Mucosa of stomach (tissue), 1 donor: Measurements from ENCODE around the gene TNPO2.

ENCODE experiments used
- H3K27me3 ChIP-seq: one replicate; pipeline ENCODE4 v1.7.0; 2013; ENCODE audit warnings: mild to moderate bottlenecking, low read length; ENCODE audit not compliant: control insufficient read depth, insufficient read depth
- H3K36me3 ChIP-seq: one replicate; pipeline ENCODE4 v1.7.0; 2013; ENCODE audit warnings: low read length; ENCODE audit not compliant: control insufficient read depth, insufficient read depth
- H3K4me1 ChIP-seq: one replicate; pipeline ENCODE4 v1.7.0; 2013; ENCODE audit warnings: mild to moderate bottlenecking, low read length; ENCODE audit not compliant: control insufficient read depth, insufficient read depth
- H3K4me3 ChIP-seq: one replicate; pipeline ENCODE4 v1.7.0; 2013; ENCODE audit warnings: low read length
- H3K9ac ChIP-seq: one replicate; pipeline ENCODE4 v1.7.0; 2013; ENCODE audit warnings: mild to moderate bottlenecking, low read length, moderate library complexity
- H3K9me3 ChIP-seq: one replicate; pipeline ENCODE4 v1.7.0; 2013; ENCODE audit warnings: mild to moderate bottlenecking, low read length, moderate library complexity; ENCODE audit not compliant: control insufficient read depth
- donor health status: Pancreatic carcinoma.

TNPO2 gene

DNA sequence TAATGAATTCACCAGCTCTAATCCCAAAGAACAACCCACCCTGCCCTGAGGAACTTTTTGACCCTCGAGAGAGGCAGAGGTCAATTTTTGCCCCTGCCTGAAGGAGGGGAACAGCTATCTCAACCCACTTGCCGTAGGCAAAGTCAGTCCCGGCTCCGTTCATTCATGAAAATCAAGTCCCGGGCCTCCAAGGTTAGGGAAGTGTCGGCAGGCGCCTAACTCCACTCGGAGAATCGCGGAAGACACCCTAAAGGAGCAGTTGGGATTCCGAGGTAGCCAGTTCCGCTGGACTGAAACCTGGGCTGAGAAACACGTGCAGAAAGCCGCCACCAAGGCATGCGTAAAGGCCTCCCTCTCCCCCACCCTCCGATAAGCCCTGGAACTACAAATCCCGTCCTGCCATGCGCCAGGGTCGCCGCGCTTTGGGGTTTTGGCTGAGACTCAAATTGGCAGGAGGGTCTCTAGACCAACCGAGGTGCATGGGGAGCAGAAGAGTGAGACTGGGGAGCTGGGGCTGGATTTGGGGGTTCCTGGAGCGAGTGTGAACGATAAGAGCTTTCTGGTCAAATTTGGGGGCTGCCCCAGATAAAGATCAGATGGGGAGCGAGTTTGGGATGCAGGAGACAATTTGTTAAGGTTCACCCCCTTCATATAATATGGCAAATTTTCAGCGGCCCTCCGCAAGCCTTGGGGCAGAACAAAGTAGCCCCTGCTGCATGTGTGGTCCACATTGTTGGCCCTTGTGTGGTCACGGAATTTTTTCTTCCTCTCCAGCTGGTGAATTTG is at the start of gene TNPO2:
Gene TNPO2, minus strand, starts transcription at position 292 of the 786 bp plus-strand sequence. CDS start 2,955 bp downstream, outside the sequence.
- Histone ChIP-seq H3K36me3 (no peaks in the 10 kb centered on the region), H3K27me3 (no peaks in the 10 kb centered on the region), H3K9me3 (no peaks in the 10 kb centered on the region), H3K4me3 (peak within 1 kb of the TSS; percentile 62), H3K9ac (peak within 1 kb of the TSS; percentile 74), H3K4me1 (peaks cover 19% of the 10 kb centered on the region)

DNA sequence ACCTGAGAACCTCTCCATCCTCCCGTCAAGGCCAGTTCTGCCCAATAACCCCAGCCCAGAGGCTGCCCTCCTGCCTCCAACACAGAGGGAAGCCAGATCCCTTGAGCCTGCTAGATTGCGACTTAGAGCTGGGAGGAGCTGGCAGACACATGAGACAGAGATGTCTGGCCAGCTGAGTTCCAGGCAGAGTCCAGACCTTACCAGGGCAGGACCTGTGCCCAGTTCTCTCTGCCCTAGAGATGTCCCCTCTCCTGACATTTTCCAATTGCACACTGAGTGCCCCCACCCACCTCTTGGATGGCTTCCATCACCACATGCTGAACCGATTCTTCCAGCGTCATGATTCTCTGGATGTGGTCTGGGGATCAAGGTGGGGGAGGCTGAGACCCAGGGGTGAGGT is 48.6 kb upstream of the TNPO2 start:
- no peak overlapping the region for H3K4me3 ChIP-seq
- no peaks in the 10 kb centered on the region for H3K9me3 ChIP-seq
- H3K4me1 ChIP-seq: peaks cover 14% of the 10 kb centered on the region
- no peaks in the 10 kb centered on the region for H3K36me3 ChIP-seq
- no peak overlapping the region for H3K9ac ChIP-seq
- no peaks in the 10 kb centered on the region for H3K27me3 ChIP-seq

DNA sequence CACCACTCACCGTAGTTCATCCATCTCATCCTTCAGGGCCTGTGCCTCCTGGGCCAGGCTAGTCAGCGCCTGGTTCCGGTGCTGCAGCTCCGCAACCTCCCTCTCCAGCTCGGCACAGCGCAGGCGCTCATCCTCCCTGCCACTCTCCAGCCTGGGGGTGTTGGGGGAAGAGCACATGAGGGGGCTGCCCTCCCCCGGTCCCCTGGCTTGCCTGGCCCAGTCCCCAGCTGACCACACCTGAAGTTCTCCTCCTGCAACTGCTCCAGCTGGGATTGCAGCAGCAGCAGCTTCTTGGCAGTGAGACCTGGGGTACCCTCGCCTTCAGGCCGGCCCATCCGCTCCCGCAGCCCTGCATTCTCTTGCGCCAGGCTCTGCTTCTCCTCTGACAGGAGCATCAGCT is 47.2 kb upstream of the TNPO2 start:
- H3K9me3 ChIP-seq: no peaks in the 10 kb centered on the region
- no peak overlapping the region for H3K9ac ChIP-seq
- no peaks in the 10 kb centered on the region for H3K27me3 ChIP-seq
- H3K4me1 ChIP-seq: peaks cover 12% of the 10 kb centered on the region
- H3K4me3 ChIP-seq: no peak overlapping the region
- no peaks in the 10 kb centered on the region for H3K36me3 ChIP-seq

DNA sequence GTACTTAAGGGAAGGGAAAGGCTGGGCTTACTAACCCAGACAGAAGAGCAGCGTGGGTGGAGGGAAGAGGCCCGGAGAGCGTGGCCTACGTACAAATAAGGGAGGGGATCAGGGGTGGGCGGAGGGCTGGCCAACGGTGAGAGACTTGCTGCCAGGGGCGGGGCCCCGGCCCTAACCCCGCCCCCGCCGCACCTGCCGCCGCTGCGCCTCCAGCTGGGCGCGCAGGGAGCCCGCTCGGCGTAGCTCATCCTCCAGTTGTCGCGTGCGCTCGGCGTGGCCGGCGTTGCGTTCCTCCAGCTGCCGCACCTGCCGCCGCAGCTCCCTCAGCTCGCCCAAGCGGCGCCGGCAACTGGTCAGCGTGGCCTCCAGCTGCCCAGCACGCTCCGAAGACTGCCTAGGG is 46.0 kb upstream of the TNPO2 start:
- no peaks in the 10 kb centered on the region for H3K9me3 ChIP-seq
- H3K36me3 ChIP-seq: no peaks in the 10 kb centered on the region
- H3K4me1 ChIP-seq: peaks cover 10% of the 10 kb centered on the region
- H3K9ac ChIP-seq: no peak overlapping the region
- no peaks in the 10 kb centered on the region for H3K27me3 ChIP-seq
- H3K4me3 ChIP-seq: no peak overlapping the region

DNA sequence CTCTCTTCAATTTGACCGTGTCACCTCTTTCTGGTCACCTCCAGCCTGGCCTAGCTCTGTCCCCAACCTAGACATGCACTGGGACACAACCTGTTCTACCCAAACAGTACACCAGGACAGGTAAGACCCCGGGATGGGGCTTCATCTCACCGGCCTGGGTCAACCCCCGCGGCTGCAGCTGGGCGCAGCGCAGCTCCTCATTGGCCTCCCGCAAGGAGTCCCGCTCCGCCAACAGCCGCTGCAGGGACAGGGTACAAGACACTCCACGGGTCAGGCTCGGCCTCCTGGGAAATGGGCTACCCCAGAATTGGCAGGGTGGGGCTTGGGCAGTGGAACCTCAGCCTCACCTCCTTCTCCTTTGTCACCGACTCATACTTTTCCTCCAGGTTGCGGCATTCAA is 43.9 kb upstream of the TNPO2 start:
- no peaks in the 10 kb centered on the region for H3K36me3 ChIP-seq

DNA sequence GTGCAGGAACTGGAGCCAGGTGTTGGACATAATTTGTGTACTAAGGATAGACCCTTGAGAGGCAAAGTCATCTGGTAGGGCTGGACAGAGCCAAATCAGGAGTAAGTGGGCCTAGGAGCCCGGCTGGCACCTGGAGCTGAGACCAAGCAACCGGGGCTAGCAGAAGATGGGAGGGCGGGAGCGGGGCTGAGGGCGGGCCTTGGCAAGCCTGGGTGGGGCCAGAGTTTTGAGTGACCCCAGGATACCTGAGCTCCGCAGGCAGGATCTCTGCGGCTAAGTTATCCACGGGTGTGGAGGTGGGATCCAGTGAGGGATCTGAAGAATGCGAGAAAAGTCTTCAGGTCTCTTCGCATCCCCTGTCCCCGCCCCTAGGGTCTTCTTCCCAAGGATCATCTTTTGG is 43.4 kb upstream of the TNPO2 start:
- no peak overlapping the region for H3K9ac ChIP-seq
- no peaks in the 10 kb centered on the region for H3K9me3 ChIP-seq
- no peak overlapping the region for H3K4me3 ChIP-seq
- no peaks in the 10 kb centered on the region for H3K36me3 ChIP-seq
- H3K4me1 ChIP-seq: peaks cover 2% of the 10 kb centered on the region
- H3K27me3 ChIP-seq: no peaks in the 10 kb centered on the region

More for the DNA sequence above, 43.9 kb upstream of the TNPO2 start:
- no peak overlapping the region for H3K9ac ChIP-seq
- H3K27me3 ChIP-seq: no peaks in the 10 kb centered on the region
- H3K4me3 ChIP-seq: no peak overlapping the region
- H3K9me3 ChIP-seq: no peaks in the 10 kb centered on the region
- peaks cover 5% of the 10 kb centered on the region for H3K4me1 ChIP-seq

DNA sequence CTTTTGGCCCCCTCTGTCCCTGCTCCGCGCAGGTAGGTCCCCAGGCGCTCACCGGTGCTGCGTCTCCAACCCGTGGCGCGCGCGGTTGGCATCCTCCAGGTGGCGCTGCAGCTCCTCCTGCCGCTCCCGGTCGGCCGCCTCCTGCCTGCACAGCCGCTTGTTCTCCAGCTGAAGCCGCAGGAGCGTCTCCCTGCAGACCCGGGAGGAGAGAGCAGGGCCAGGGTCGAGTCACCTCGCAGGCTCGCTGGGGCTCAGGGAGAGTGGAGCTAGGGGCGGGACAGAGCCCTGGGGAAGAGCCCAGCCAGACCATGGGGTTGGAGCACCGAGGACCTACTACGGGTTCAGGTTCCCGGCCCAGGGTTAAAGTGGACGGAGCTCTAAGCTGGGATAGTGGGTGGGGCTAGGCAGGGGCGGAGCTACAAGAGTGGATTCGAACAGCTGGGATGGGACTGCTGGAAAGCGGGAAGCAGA is 42.4 kb upstream of the TNPO2 start:
- Histone ChIP-seq H3K4me1 (no peaks in the 10 kb centered on the region), H3K36me3 (no peaks in the 10 kb centered on the region), H3K9ac (no peak overlapping the region), H3K4me3 (no peak overlapping the region), H3K27me3 (no peaks in the 10 kb centered on the region), H3K9me3 (no peaks in the 10 kb centered on the region)

DNA sequence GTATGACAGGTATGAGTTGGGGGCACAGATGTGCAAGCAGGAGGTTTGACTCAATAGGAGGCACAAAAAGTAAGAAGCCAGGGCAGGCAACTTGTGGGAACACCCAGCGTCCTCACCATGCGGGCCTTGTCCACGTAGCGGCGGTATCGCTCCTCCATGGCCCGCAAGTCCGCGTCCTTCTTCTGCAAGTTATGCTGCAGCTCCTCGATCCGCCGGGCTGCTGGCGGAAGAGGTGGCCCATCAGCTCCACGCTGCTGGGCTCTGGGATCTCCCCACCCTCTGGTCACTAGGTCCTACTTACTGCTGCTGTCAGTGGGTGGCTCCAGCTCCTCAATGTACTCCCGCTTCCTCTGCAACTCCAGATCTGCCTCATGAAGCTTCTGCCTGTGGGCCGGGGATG is 41.0 kb upstream of the TNPO2 start:
- Histone ChIP-seq H3K36me3 (no peaks in the 10 kb centered on the region), H3K9ac (no peak overlapping the region), H3K27me3 (no peaks in the 10 kb centered on the region), H3K4me1 (no peaks in the 10 kb centered on the region), H3K4me3 (no peak overlapping the region), H3K9me3 (no peaks in the 10 kb centered on the region)

DNA sequence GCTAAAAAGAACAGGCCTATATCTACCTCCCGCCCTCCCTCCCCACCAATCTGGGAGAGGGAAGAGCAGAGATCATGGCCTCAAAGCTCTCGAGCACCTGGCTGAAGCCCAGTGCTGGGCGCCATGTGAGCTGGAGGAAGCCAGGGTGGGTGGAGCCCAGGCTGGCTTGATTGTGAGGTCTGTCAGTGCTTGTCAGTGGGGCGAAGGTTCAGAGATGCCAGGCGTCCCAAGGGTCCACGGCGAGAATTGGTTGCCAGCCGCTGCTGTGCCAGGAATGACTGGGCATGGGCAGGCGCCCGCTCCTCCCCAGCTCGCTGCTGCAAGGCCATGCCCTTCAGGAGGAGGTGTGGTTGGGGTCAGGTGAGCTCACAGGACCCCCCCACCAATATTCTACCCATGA is 39.4 kb upstream of the TNPO2 start:
- Histone ChIP-seq H3K9me3 (no peaks in the 10 kb centered on the region), H3K4me1 (peaks cover under 1% of the 10 kb centered on the region), H3K4me3 (no peak overlapping the region), H3K36me3 (no peaks in the 10 kb centered on the region), H3K27me3 (no peaks in the 10 kb centered on the region), H3K9ac (no peak overlapping the region)

DNA sequence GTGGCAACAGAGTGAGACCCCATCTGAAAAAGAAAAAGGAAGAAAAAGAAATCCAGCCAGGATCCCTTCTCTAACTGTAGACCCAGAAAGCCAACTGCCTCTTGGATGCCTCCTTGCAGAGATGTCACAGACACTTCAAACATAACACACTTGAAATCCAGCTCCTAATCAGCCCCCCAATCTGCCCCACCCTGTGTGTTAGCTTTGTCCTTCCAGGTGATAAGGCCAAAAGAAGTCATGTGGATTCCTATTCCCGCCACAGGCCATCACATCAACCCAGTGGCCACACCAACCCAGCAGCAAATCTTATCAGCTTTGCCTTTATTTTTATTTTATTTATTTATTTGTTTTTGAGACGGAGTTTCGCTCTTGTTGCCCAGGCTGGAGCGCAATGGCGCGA is 36.0 kb upstream of the TNPO2 start:
- Histone ChIP-seq H3K36me3 (no peaks in the 10 kb centered on the region), H3K27me3 (no peaks in the 10 kb centered on the region), H3K9me3 (no peaks in the 10 kb centered on the region), H3K4me1 (peaks cover 10% of the 10 kb centered on the region), H3K4me3 (no peak overlapping the region), H3K9ac (no peak overlapping the region)

DNA sequence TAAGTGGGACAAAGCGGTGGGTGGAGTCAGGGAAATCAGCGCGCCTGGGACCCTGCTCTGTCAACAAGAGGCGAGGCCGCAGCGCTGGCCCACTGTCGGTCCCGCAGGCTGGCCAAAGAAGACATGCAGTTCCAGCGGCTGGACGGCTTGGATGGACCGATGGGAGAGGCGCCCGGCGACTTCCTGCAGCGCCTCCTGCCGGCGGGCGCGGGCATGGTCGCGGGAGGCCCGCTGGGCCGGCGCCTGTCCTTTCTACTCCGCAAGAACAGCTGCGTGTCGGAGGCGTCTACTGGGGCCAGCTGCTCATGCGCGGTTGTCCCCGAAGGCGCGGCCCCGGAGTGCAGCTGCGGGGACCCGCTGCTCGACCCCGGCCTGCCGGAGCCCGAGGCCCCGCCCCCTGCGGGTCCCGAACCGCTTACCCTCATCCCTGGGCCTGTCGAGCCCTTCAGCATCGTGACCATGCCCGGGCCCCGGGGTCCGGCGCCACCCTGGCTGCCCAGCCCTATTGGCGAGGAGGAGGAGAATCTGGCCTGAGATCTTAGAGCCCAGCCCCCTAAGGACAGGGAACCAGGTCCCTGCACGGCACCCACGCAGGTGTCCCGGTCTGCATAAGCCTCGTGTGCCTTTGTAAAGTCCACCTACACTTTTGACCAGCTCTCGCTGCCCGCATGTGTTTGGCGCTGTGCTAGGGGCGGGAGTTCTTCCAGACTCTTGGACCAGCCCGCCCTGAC is 34.0 kb upstream of the TNPO2 start:
- Histone ChIP-seq H3K9me3 (no peaks in the 10 kb centered on the region), H3K9ac (peak overlapping the region; percentile 31), H3K4me1 (peaks cover 10% of the 10 kb centered on the region), H3K36me3 (no peaks in the 10 kb centered on the region), H3K4me3 (no peak overlapping the region), H3K27me3 (peaks cover 6% of the 10 kb centered on the region)

DNA sequence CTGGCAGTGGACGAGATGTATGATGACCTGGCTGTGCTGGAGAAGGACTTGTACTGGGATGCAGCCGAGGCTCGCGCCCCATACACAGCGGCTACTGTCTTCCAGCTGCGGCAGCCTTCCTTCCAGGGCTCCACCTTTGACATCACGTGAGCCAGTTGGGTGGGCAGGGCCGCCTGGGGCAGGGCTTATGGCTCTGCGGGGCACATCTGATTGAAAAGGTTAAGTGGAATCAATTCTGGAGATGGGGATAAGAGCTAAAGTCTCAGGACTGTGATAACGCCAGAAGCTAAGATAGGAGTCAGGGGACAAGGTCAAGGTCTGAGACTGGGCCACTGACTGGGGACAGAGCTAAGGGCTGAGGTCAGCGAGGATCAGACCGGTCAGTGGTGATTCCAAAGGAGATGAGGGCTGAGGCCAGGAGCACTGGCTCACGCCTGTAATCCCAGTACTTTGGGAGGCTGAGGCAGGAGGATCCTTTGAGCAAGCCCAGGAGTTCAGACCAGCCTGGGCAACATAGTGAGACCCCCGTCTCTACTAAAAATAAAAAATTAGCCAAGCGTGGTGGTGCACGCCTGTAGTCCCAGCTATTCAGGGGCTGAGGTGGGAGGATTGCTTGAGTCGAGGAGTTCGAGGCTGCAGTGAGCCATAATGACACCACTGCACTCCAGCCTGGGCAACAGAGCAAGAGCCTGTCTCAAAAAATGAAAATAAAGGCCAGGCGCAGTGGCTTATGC is 32.6 kb upstream of the TNPO2 start:
- H3K4me3 ChIP-seq: no peak overlapping the region
- no peaks in the 10 kb centered on the region for H3K9me3 ChIP-seq
- H3K9ac ChIP-seq: no peak overlapping the region
- H3K36me3 ChIP-seq: no peaks in the 10 kb centered on the region
- H3K27me3 ChIP-seq: peaks cover 11% of the 10 kb centered on the region
- peaks cover 10% of the 10 kb centered on the region for H3K4me1 ChIP-seq
